Measurements from ENCODE around the gene CTNNBL1.

- no peak for TF ChIP-seq POLR2A (IDR thresholded peaks at IDR 0.05)
- TF ChIP-seq CTCF (IDR thresholded peaks at IDR 0.05), result no peak
These were observed 92.2 kb downstream of the CTNNBL1 start for GRCh38 chr20:37786043-37786442.
